Gastroesophageal sphincter (tissue), 3 donors: ENCODE results near the gene SCFD2.

Experiments used
- CTCF ChIP-seq, 4 experiments: fragments of 200-600 bp in 2 of 4; fragments of 450-650 bp in 2 of 4; sonication (generic) in 1 of 4; IDR thresholded peaks; one replicate each; pipeline ENCODE4 v1.5.1; 2017 to 2019; ENCODE audit warnings: antibody characterized with exemption in 4 of 4, mild to moderate bottlenecking in 2 of 4, moderate library complexity in 2 of 4
- EP300 ChIP-seq: sonication (generic); formaldehyde crosslinking; IDR thresholded peaks from one replicate; pipeline ENCODE4 v1.6.1; 2017; ENCODE audit warnings: antibody characterized with exemption, mild to moderate bottlenecking

- TF ChIP-seq CTCF (IDR thresholded peaks at IDR 0.05) (no peak), EP300 (no peak)
Observed at GRCh38 chr4:52894443-52894842, 471.4 kb downstream of the SCFD2 start.
